SK-N-SH treated with all-trans-retinoic acid at 6 μM for 48 hours (cell line): Measurements from ENCODE around the gene ALG9.

Experiments used
- ATAC-seq: fragments of 200-7000 bp; cut with Tn5 transposase; 3 replicates; pipeline ENCODE4 v1.9.1; 2020; ENCODE audit warnings: mild to moderate bottlenecking, moderate library complexity
- BACH2 ChIP-seq: fragments of 250-450 bp; sonication (Bioruptor Pico); IDR thresholded peaks from 2 replicates; pipeline ENCODE4 v1.9.0; 2021; ENCODE audit warnings: mild to moderate bottlenecking, borderline replicate concordance
- CSDC2 ChIP-seq: fragments of 250-450 bp; sonication (Bioruptor Pico); IDR thresholded peaks from 2 replicates; pipeline ENCODE4 v1.5.0; 2020; ENCODE audit warnings: mild to moderate bottlenecking, moderate library complexity
- ESRRG ChIP-seq: fragments of 250-450 bp; sonication (Bioruptor Pico); IDR thresholded peaks from 2 replicates; pipeline ENCODE4 v1.6.1; 2021; ENCODE audit warnings: mild to moderate bottlenecking
- GLIS3 ChIP-seq: fragments of 250-450 bp; sonication (Bioruptor Pico); IDR thresholded peaks from 2 replicates; pipeline ENCODE4 v1.5.0; 2020; ENCODE audit warnings: mild to moderate bottlenecking, moderate library complexity
- ISL1 ChIP-seq: fragments of 250-450 bp; sonication (Bioruptor Pico); IDR thresholded peaks from 2 replicates; pipeline ENCODE4 v2.1.2; 2022; ENCODE audit warnings: mild to moderate bottlenecking, moderate library complexity
- OSR1 ChIP-seq: fragments of 250-450 bp; sonication (Bioruptor Pico); IDR thresholded peaks from 2 replicates; pipeline ENCODE4 v1.8.0; 2022; ENCODE audit warnings: moderate library complexity, mild to moderate bottlenecking, inconsistent platforms
- PPARA ChIP-seq: fragments of 250-450 bp; sonication (Bioruptor Pico); IDR thresholded peaks from 2 replicates; pipeline ENCODE4 v1.5.0; 2020; ENCODE audit warnings: mild to moderate bottlenecking, borderline replicate concordance
- RARB ChIP-seq: fragments of 250-450 bp; sonication (Bioruptor Pico); IDR thresholded peaks from 2 replicates; pipeline ENCODE4 v1.8.0; 2021; ENCODE audit warnings: mild to moderate bottlenecking, moderate library complexity
- SNAI2 ChIP-seq: fragments of 250-450 bp; sonication (Bioruptor Pico); IDR thresholded peaks from 2 replicates; pipeline ENCODE4 v1.5.0; 2020; ENCODE audit warnings: mild to moderate bottlenecking, moderate library complexity
- TCF4 ChIP-seq: fragments of 250-450 bp; sonication (Bioruptor Pico); IDR thresholded peaks from 2 replicates; pipeline ENCODE4 v1.8.0; 2021; ENCODE audit warnings: mild to moderate bottlenecking, moderate library complexity, borderline replicate concordance
- TOX ChIP-seq: fragments of 250-450 bp; sonication (Bioruptor Pico); IDR thresholded peaks from 2 replicates; pipeline ENCODE4 v1.8.0; 2021; ENCODE audit warnings: mild to moderate bottlenecking, moderate library complexity, borderline replicate concordance
- ZC3H10 ChIP-seq: fragments of 250-450 bp; sonication (Bioruptor Pico); IDR thresholded peaks from 2 replicates; pipeline ENCODE4 v1.5.1; 2021; ENCODE audit warnings: mild to moderate bottlenecking, moderate library complexity
- ZFP3 ChIP-seq: fragments of 250-450 bp; sonication (Bioruptor Pico); IDR thresholded peaks from 2 replicates; pipeline ENCODE4 v1.5.0; 2020; ENCODE audit warnings: mild to moderate bottlenecking, moderate library complexity
- ZFP30 ChIP-seq: fragments of 450-650 bp; formaldehyde crosslinking; IDR thresholded peaks from 2 replicates; pipeline ENCODE4 v1.5.0; 2022; ENCODE audit warnings: mild to moderate bottlenecking, moderate library complexity
- ZNF565 ChIP-seq: fragments of 450-650 bp; formaldehyde crosslinking; conservative IDR thresholded peaks from 2 replicates; pipeline ENCODE4 v1.5.0; 2020; ENCODE audit warnings: low read depth, mild to moderate bottlenecking, moderate library complexity
- ZNF70 ChIP-seq: fragments of 450-650 bp; formaldehyde crosslinking; IDR thresholded peaks from 2 replicates; pipeline ENCODE4 v1.5.0; 2020; ENCODE audit warnings: mild to moderate bottlenecking, moderate library complexity
- ZNF8 ChIP-seq: fragments of 450-650 bp; formaldehyde crosslinking; IDR thresholded peaks from 2 replicates; pipeline ENCODE4 v1.5.0; 2020; ENCODE audit warnings: mild to moderate bottlenecking, moderate library complexity
- TF ChIP-seq, protein P1 (sequence below): fragments of 250-450 bp; sonication (Bioruptor Pico); IDR thresholded peaks from 2 replicates; pipeline ENCODE4 v1.5.1; 2020; ENCODE audit warnings: low read depth, mild to moderate bottlenecking, moderate library complexity
- TF ChIP-seq, protein P2 (sequence below): fragments of 250-450 bp; sonication (Bioruptor Pico); IDR thresholded peaks from 2 replicates; pipeline ENCODE4 v1.8.0; 2020; ENCODE audit warnings: mild to moderate bottlenecking, moderate library complexity, borderline replicate concordance
- TF ChIP-seq, protein P3 (sequence below): fragments of 250-450 bp; sonication (Bioruptor Pico); IDR thresholded peaks from 2 replicates; pipeline ENCODE4 v1.8.0; 2021; ENCODE audit warnings: low read depth, mild to moderate bottlenecking, moderate library complexity, borderline replicate concordance
- TF ChIP-seq, protein P4 (sequence below): fragments of 250-450 bp; sonication (Bioruptor Pico); IDR thresholded peaks from 2 replicates; pipeline ENCODE4 v1.5.0; 2020; ENCODE audit warnings: mild to moderate bottlenecking, moderate library complexity

ALG9 gene

DNA sequence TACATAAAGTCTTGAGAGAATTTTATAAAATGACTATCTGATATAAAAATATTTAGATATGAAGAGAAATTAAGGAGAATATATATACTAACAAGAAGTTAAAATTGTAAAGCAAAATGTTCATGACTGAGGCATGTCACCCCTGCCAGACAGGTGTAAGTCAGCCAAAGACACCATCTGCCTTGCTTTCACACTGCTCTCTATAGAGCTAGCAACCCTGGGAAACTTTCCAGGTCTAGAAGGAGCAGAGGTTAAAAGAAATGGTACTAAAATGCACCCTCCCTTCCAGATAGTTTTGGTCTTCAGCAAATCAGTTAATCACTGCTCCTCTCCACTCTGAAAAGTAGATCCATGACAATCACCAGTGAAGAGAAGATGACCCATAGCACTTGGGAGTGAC, 121.7 kb downstream of the ALG9 start:
- no peak for ATAC-seq
- no peak for TF ChIP-seq ZNF8 (CRISPR knock-in tag)
- TF ChIP-seq ZFP3 (CRISPR knock-in tag) = no peak
- no peak for TF ChIP-seq TOX
- no peak for TF ChIP-seq BACH2 (CRISPR knock-in tag)
- no peak for TF ChIP-seq ESRRG (CRISPR knock-in tag)
- TF ChIP-seq, protein P1, sequence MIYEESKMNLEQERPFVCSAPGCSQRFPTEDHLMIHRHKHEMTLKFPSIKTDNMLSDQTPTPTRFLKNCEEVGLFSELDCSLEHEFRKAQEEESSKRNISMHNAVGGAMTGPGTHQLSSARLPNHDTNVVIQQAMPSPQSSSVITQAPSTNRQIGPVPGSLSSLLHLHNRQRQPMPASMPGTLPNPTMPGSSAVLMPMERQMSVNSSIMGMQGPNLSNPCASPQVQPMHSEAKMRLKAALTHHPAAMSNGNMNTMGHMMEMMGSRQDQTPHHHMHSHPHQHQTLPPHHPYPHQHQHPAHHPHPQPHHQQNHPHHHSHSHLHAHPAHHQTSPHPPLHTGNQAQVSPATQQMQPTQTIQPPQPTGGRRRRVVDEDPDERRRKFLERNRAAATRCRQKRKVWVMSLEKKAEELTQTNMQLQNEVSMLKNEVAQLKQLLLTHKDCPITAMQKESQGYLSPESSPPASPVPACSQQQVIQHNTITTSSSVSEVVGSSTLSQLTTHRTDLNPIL (CRISPR knock-in tag) = no peak
- no peak for TF ChIP-seq ZFP30 (CRISPR knock-in tag)

DNA sequence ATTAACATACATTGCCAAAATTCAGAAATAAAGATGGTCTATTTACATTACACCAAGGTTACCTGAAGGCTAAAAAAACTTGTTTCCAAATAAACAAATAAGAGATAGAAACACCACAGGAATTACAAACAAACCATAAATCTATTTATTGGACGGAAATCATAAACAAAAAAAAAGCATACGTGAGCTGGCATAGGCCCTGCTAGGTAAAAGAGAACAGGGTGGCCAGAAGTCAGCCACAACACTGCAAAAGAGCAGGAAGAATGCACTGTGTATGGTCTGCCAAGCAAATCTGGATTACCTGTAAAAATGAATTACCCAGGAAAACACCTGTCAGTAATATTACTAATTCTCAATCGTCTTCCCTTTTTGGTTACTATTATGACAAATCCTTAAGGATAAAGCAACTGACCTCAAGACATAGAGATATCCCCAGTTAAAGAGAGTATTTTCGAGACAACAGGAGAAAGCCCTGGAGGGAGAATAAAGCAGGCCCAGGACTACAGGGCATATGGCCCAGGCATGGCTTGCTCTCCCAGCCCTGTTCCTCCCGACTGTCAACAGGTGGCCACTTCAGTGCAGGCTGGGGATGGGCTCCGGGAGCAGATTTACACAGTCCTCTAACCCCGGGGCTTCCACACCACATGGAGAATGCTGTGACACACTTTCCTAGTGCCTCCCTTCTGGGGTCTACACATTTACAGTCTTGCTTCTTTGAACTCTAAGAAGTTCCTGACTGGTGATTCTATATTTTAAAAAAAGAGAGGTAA, 123.2 kb downstream of the ALG9 start:
- no peak for ATAC-seq
- TF ChIP-seq ZNF8 (CRISPR knock-in tag) (no peak), ESRRG (CRISPR knock-in tag) (no peak), TOX (no peak), ISL1 (CRISPR knock-in tag) (no peak), GLIS3 (CRISPR knock-in tag) (no peak), ZC3H10 (CRISPR knock-in tag) (no peak), CSDC2 (no peak), ZNF565 (CRISPR knock-in tag) (no peak), PPARA (CRISPR knock-in tag) (no peak), TCF4 (no peak)
- TF ChIP-seq, protein P2, sequence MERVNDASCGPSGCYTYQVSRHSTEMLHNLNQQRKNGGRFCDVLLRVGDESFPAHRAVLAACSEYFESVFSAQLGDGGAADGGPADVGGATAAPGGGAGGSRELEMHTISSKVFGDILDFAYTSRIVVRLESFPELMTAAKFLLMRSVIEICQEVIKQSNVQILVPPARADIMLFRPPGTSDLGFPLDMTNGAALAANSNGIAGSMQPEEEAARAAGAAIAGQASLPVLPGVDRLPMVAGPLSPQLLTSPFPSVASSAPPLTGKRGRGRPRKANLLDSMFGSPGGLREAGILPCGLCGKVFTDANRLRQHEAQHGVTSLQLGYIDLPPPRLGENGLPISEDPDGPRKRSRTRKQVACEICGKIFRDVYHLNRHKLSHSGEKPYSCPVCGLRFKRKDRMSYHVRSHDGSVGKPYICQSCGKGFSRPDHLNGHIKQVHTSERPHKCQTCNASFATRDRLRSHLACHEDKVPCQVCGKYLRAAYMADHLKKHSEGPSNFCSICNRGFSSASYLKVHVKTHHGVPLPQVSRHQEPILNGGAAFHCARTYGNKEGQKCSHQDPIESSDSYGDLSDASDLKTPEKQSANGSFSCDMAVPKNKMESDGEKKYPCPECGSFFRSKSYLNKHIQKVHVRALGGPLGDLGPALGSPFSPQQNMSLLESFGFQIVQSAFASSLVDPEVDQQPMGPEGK (CRISPR knock-in tag) = no peak
- TF ChIP-seq, protein P3, sequence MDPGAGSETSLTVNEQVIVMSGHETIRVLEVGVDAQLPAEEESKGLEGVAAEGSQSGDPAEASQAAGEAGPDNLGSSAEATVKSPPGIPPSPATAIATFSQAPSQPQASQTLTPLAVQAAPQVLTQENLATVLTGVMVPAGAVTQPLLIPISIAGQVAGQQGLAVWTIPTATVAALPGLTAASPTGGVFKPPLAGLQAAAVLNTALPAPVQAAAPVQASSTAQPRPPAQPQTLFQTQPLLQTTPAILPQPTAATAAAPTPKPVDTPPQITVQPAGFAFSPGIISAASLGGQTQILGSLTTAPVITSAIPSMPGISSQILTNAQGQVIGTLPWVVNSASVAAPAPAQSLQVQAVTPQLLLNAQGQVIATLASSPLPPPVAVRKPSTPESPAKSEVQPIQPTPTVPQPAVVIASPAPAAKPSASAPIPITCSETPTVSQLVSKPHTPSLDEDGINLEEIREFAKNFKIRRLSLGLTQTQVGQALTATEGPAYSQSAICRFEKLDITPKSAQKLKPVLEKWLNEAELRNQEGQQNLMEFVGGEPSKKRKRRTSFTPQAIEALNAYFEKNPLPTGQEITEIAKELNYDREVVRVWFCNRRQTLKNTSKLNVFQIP (CRISPR knock-in tag) = no peak
- TF ChIP-seq, protein P1 (CRISPR knock-in tag) = no peak

DNA sequence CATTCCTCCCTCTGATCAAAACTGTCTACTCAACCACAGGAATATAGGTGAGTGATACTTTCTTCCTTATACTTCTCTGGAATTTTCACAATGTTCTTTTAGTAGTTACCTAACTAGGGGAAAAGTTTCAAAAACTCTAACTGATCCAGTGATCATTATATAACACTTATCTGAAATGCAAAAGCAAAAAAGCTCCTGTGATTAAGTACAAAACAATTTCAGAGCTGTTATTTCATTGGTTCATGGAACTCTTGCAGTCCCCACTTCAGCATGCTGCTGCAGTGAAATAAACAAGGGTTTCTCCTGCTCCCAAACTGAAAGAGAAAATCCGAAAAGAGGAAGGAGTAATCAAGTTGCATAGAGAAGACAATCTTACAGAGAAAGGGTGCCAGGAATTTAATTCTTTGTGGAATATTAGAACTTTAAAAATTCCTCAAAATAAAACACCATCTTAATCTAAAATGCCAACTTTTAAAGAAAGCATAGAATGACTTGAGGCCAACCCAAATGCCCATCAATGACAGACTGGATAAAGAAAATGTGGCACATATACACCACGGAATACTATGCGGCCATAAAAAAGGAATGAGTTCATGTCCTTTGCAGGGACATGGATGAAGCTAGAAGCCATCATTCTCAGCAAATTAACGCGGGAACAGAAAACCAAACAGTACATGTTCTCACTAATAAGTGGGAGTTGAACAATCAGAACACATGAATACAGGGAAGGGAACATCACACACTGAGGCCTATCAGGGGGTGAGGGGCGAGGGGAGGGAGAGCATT, 125.5 kb downstream of the ALG9 start:
- peak; percentile 53 for ATAC-seq
- TF ChIP-seq SNAI2 (CRISPR knock-in tag) (no peak), PPARA (CRISPR knock-in tag) (no peak), CSDC2 (no peak)

DNA sequence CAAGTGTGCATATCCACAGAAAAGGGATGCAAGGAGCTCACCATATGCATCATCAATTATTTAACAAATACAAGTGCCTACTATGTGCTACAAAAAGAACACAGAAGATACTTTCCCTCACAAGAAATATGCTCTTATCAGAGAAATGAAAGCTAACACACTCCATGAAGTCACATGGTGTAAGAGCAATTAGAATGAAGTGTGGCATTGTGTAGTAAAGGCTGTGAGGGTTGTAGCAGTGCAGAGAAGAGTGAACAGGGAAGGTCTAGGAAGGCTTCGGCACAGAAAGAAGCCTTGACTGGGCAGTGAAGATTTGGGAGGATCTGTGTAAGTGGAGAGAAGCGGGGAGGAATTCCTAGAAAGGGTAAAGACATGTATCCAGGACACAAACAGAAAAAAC, 127.7 kb downstream of the ALG9 start:
- no peak for ATAC-seq
- TF ChIP-seq GLIS3 (CRISPR knock-in tag) (no peak), SNAI2 (CRISPR knock-in tag) (no peak), OSR1 (no peak), RARB (CRISPR knock-in tag) (no peak), TOX (no peak), BACH2 (CRISPR knock-in tag) (no peak), PPARA (CRISPR knock-in tag) (no peak), TCF4 (no peak), ESRRG (CRISPR knock-in tag) (no peak), ZFP3 (CRISPR knock-in tag) (no peak), ZFP30 (CRISPR knock-in tag) (no peak), ZNF70 (no peak), CSDC2 (no peak), ZNF8 (CRISPR knock-in tag) (no peak)
- TF ChIP-seq, protein P1 (CRISPR knock-in tag) = no peak
- TF ChIP-seq, protein P3 (CRISPR knock-in tag) = no peak
- TF ChIP-seq, protein P4, sequence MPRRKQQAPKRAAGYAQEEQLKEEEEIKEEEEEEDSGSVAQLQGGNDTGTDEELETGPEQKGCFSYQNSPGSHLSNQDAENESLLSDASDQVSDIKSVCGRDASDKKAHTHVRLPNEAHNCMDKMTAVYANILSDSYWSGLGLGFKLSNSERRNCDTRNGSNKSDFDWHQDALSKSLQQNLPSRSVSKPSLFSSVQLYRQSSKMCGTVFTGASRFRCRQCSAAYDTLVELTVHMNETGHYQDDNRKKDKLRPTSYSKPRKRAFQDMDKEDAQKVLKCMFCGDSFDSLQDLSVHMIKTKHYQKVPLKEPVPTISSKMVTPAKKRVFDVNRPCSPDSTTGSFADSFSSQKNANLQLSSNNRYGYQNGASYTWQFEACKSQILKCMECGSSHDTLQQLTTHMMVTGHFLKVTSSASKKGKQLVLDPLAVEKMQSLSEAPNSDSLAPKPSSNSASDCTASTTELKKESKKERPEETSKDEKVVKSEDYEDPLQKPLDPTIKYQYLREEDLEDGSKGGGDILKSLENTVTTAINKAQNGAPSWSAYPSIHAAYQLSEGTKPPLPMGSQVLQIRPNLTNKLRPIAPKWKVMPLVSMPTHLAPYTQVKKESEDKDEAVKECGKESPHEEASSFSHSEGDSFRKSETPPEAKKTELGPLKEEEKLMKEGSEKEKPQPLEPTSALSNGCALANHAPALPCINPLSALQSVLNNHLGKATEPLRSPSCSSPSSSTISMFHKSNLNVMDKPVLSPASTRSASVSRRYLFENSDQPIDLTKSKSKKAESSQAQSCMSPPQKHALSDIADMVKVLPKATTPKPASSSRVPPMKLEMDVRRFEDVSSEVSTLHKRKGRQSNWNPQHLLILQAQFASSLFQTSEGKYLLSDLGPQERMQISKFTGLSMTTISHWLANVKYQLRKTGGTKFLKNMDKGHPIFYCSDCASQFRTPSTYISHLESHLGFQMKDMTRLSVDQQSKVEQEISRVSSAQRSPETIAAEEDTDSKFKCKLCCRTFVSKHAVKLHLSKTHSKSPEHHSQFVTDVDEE (CRISPR knock-in tag) = no peak
